MCF 10A (cell line): Measurements from ENCODE around the gene RALY. TPM values are rescaled to one million over a fixed set of nuclear protein-coding genes. Genes with fewer than 3 reads are reported as not detected.

Source experiments
- BruUV-seq: library from RNA; stranded (reverse); fragments of 400-500 nt; replicated peaks from 2 replicates; lab custom pipeline; 2021; lab: Mats Ljungman, UMichigan
- CTCF ChIA-PET: fragments of 300-600 bp; sonication (Branson Sonifier 250); formaldehyde crosslinking; extraction: SDS; loops from one replicate; lab custom pipeline; 2021; ENCODE audit warnings: antibody characterized with exemption, inconsistent platforms; lab: Yijun Ruan, JAX
- POLR2A ChIA-PET: fragments of 300-600, 350-650 bp; sonication (Branson Sonifier 250); formaldehyde crosslinking; extraction: SDS; loops from one replicate; lab custom pipeline; 2020; ENCODE audit warnings: antibody characterized with exemption, inconsistent platforms; lab: Yijun Ruan, JAX
- DNase-seq: peaks from one replicate; pipeline ENCODE4 v3.0.0-alpha.2; 2018; ENCODE audit not compliant: unreplicated experiment
- H3K27ac Mint-ChIP-seq: one replicate; pipeline ENCODE4 v1.8.0; 2022; ENCODE audit warnings: mild to moderate bottlenecking, low read depth, mixed read lengths; ENCODE audit not compliant: unreplicated experiment
- H3K27me3 Mint-ChIP-seq: one replicate; pipeline ENCODE4 v1.8.0; 2022; ENCODE audit warnings: mixed read lengths; ENCODE audit not compliant: insufficient read depth, unreplicated experiment
- H3K36me3 Mint-ChIP-seq: one replicate; pipeline ENCODE4 v1.8.0; 2022; ENCODE audit warnings: mild to moderate bottlenecking, moderate library complexity, mixed read lengths; ENCODE audit not compliant: insufficient read depth, unreplicated experiment
- H3K4me1 Mint-ChIP-seq: one replicate; pipeline ENCODE4 v1.8.0; 2022; ENCODE audit warnings: mixed read lengths; ENCODE audit not compliant: insufficient read depth, unreplicated experiment
- H3K4me3 Mint-ChIP-seq: one replicate; pipeline ENCODE4 v1.8.0; 2022; ENCODE audit warnings: mild to moderate bottlenecking, moderate library complexity, mixed read lengths; ENCODE audit not compliant: unreplicated experiment
- H3K9me3 Mint-ChIP-seq: one replicate; pipeline ENCODE4 v1.8.0; 2022; ENCODE audit warnings: mixed read lengths; ENCODE audit not compliant: unreplicated experiment
- CTCF ChIP-seq: fragments of 200-600 bp; IDR thresholded peaks from one replicate; pipeline ENCODE4 v1.8.0; 2022; ENCODE audit warnings: antibody characterized with exemption, mild to moderate bottlenecking; ENCODE audit not compliant: unreplicated experiment
- intact Hi-C: fragments of 100-400 bp; cut with micrococcal nuclease; formaldehyde crosslinking; loops from 2 replicates; pipeline ENCODE4 v1.14.1; 2022
- total RNA-seq: library from RNA; stranded (reverse); gene quantifications from 2 replicates; pipeline ENCODE4 v1.2.3, GENCODE V29; 2022

Gene RALY
- total RNA-seq, 1 experiment from 2014 or later: 120 TPM

GRCh38 chr20:34006619-34007018, 12.9 kb downstream of the RALY start:
- peaks cover 7% of the 10 kb centered on the region for H3K36me3 Mint-ChIP-seq
- ChIA-PET CTCF (interaction anchor here (0.7 to 1.1 kb wide), 2 partner anchors 64 to 93 kb away, joined by 4 read pairs; no protein-coding TSS in a partner anchor), POLR2A (interaction anchor here (1.0 kb wide), 1 partner anchor 106 kb away, joined by 3 read pairs; the partner anchor contains the start of gene EIF2S2)
- H3K27me3 Mint-ChIP-seq: no peaks in the 10 kb centered on the region
- H3K4me3 Mint-ChIP-seq: no peak overlapping the region
- peaks cover 6% of the 10 kb centered on the region for H3K4me1 Mint-ChIP-seq
- no peak for DNase-seq
- no peaks in the 10 kb centered on the region for H3K9me3 Mint-ChIP-seq
- intact Hi-C loops: no loop called here
- BruUV-seq: no TSS peak
- no peak overlapping the region for H3K27ac Mint-ChIP-seq
- TF ChIP-seq CTCF: no peak

- Mint-ChIP-seq H3K4me1 (peaks cover 6% of the 10 kb centered on the region), H3K9me3 (no peaks in the 10 kb centered on the region), H3K4me3 (no peak overlapping the region), H3K27ac (no peak overlapping the region), H3K27me3 (no peaks in the 10 kb centered on the region), H3K36me3 (peaks cover 14% of the 10 kb centered on the region)
- CTCF ChIA-PET: interaction anchor here (0.6 to 1.7 kb wide), 3 partner anchors 29 to 948 kb away, joined by 3 to 6 read pairs (median 4); no protein-coding TSS in a partner anchor
- no TSS peak for BruUV-seq
- DNase-seq: no peak
- no peak for TF ChIP-seq CTCF
- intact Hi-C loops: no loop called here
- POLR2A ChIA-PET: interaction anchor here (1.3 to 1.7 kb wide), 2 partner anchors 13 to 196 kb away, joined by 3 read pairs; no protein-coding TSS in a partner anchor
Observed at GRCh38 chr20:34008477-34008876, 14.8 kb downstream of the RALY start.

GRCh38 chr20:34010405-34010931, 16.8 kb downstream of the RALY start:
- DNase-seq: no peak
- Mint-ChIP-seq H3K4me3 (no peak overlapping the region), H3K9me3 (no peaks in the 10 kb centered on the region), H3K27ac (no peak overlapping the region), H3K4me1 (peaks cover 12% of the 10 kb centered on the region), H3K27me3 (no peaks in the 10 kb centered on the region), H3K36me3 (peaks cover 14% of the 10 kb centered on the region)
- ChIA-PET CTCF (no interaction called here), POLR2A (interaction anchor here (0.6 to 1.7 kb wide), 3 partner anchors 17 to 102 kb away, joined by 3 to 8 read pairs (median 3); partner anchors contain the start of genes EIF2S2 and RALY)
- intact Hi-C loops: no loop called here
- no TSS peak for BruUV-seq
- no peak for TF ChIP-seq CTCF

GRCh38 chr20:34011275-34011674, 17.6 kb downstream of the RALY start:
- intact Hi-C loops: no loop called here
- no peak overlapping the region for H3K4me3 Mint-ChIP-seq
- DNase-seq: no peak
- POLR2A ChIA-PET: interaction anchor here (0.5 to 1.7 kb wide), 5 partner anchors 16 to 545 kb away, joined by 3 to 8 read pairs (median 3); partner anchors contain the start of gene RALY
- CTCF ChIA-PET: interaction anchor here (0.8 to 1.3 kb wide), 3 partner anchors 10 to 54 kb away, joined by 3 read pairs; no protein-coding TSS in a partner anchor
- TF ChIP-seq CTCF: no peak
- H3K9me3 Mint-ChIP-seq: no peaks in the 10 kb centered on the region
- no TSS peak for BruUV-seq
- H3K27me3 Mint-ChIP-seq: no peaks in the 10 kb centered on the region
- H3K27ac Mint-ChIP-seq: no peak overlapping the region
- H3K4me1 Mint-ChIP-seq: peaks cover 19% of the 10 kb centered on the region
- H3K36me3 Mint-ChIP-seq: peaks cover 14% of the 10 kb centered on the region
